AG20443 (cell line): ENCODE results near the gene NIM1K.
"Not testable (repeated sequence)": the region's sequence is repeated elsewhere in the genome, so short reads cannot be mapped to it uniquely, and the experiment has no call there.

Source experiments
- DNase-seq: peaks from one replicate; pipeline ENCODE4 v3.0.0; 2012; ENCODE audit warnings: low spot score, mixed read lengths

The NIM1K gene

GRCh38 chr5:43191740-43192557 is at the start of gene NIM1K:
NIM1K (plus strand) TSS chr5:43192225; CDS start chr5:43245776, 53,551 bp downstream.
- DNase-seq = peak; percentile 68

DNA sequence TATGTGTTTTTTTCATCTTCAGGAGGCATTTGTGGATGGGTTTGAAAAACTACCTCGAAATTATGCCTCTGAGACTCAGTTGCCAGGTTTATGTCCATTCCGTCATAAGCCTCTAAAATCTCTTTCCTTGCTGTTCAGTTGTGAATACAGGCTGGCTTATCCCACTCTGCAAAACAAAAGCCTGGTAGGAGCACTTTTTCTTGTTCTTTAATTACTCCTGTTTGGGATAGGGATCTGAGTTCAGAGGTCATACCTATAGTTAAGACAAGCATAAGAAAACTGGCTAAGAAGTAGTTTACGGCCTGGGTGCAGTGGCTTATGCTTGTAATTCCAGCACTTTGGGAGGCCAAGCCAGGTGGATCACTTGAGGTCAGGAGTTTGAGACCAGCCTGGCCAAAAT is 47.0 kb upstream of the NIM1K start:
- DNase-seq = no peak

DNA sequence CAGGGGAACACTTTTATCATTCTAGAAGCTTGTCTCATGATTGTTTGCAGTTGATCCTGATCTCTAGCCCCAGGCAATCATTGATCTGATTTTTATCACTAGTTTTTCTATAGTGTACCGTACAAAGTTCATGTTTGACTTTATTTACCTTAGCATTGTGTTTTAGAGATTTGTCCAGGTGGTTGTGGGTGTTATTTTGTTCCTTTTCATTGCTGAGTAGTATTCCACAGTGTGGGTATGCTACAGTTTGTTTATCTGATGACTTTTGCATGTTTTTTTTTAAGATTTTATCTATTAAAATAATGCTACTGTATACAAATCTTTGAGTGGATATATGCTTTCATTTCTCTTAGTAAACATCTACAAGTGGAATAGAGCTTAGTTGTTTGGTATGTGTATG is 45.1 kb upstream of the NIM1K start:
- no peak for DNase-seq

DNA sequence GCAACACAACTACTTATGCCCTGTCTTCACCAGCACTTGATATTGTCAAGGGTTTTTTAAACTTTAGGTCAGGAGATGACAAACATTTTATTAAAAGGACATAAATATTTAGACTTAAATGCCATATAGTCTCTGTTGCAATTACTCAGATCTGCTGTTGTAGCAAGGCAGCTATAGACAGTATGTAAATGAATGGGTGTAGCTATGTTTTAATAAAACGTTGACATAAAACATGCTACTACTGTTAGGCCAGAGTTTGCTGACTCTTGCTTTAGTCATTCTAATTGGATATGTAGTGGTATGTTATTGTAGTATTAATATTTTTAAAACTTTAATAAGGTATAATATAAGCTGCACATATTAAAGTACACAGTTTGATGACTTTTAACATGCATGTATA is 43.6 kb upstream of the NIM1K start:
- DNase-seq = no peak

DNA sequence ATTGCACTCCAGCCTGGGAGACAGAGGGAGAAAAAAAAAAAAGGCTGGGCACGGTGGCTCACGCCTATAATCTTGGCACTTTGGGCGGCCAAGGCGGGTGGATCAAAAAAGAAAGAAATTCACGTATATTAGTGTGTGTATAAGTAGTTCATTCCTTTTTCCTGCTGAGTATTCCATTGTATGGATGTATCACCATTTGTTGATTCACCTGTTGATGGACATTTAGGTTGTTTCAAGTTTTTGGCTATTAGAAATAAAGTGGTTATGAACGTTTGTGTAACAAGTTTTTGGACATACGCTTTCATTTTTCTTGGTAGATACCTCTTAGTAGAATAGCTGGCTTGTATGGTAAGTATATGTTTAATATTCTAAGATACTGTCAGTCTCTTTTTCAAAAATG is 42.8 kb upstream of the NIM1K start:
- no peak for DNase-seq

DNA sequence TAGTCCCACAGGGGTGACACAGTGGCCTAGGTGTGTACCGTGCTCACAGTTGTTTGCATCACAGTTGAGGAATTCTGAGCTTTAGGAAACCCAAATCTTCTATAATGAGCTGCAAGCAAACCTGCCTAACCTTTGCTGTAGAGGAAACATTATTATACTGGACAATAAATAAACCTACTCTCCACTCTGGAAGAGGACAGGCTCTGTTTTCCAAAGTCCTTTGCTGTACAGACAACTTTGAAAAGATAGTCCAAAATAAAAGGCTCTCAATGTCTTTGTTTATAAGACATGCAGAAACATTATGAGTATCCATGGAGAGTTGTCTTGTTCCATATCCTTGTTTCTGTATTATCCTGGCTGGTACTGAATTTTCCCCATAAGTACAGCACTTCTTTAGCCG is 42.0 kb upstream of the NIM1K start:
- DNase-seq = no peak

- DNase-seq = no peak
Measured at GRCh38 chr5:43150748-43151147, 41.3 kb upstream of the NIM1K start.

- DNase-seq = peak; percentile 79
Measured at GRCh38 chr5:43152946-43153345, 39.1 kb upstream of the NIM1K start.

GRCh38 chr5:43154469-43154868 is 37.6 kb upstream of the NIM1K start:
- no peak for DNase-seq

DNA sequence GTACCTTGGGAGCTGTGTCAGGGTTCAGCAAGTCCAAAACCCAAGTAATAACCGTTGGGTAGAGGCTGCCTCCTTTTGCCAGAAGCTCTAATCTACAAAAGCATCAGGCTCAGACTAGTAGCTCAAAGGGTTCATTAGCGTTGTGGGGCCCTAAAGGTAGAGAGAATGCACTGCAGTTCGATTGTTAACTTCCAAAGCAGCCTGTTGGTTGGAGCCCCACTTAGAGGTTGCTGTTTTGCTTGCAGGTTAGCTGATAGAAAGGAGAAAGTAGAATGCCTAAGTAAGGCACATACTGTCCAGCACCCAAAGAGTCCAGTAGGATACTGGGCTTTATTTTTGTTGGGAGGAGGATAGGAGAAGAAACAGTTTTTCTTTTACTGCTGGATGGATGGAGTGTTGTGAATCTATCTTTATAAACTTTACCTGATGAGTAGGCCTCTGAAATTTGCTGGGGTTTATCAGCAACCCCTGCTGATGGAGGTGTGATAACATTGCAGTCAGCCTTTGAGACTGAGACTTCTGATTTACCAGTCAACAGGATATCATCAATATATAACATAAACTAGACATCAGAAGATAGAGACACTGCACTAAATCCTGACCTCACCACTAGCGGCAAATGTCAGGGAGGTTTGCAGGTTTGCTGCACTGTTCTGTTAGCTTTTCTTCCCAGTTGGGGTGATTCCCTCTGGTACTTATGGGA is 36.5 kb upstream of the NIM1K start:
- DNase-seq = no peak

GRCh38 chr5:43156388-43156787 is 35.6 kb upstream of the NIM1K start:
- no peak for DNase-seq

DNA sequence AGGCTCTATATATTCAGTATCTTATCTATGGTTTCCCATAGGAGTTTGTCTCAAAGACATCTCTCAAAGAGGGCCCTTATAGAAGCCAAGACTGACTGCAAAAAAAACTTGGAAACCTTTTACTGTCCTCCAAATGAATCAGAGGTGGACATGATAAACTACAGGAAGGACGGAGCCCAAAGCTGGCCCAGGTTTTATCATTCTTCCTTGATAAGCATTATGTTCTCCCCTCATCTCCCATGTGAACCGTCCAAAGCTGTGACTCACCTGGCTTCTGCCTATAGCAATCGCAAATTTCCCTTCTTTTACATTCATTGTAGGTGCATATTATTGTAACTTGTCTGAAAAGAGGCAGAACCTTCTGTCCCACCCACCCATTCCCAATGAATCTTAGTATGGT is 35.0 kb upstream of the NIM1K start:
- DNase-seq = no peak

- no peak for DNase-seq
Measured at GRCh38 chr5:43161244-43161643, 30.8 kb upstream of the NIM1K start.

GRCh38 chr5:43164801-43165200 is 27.2 kb upstream of the NIM1K start:
- not testable (repeated sequence) for DNase-seq

- DNase-seq = no peak
Measured at GRCh38 chr5:43165323-43165722, 26.7 kb upstream of the NIM1K start.

- DNase-seq = no peak
Measured at GRCh38 chr5:43168175-43168574, 23.9 kb upstream of the NIM1K start.

DNA sequence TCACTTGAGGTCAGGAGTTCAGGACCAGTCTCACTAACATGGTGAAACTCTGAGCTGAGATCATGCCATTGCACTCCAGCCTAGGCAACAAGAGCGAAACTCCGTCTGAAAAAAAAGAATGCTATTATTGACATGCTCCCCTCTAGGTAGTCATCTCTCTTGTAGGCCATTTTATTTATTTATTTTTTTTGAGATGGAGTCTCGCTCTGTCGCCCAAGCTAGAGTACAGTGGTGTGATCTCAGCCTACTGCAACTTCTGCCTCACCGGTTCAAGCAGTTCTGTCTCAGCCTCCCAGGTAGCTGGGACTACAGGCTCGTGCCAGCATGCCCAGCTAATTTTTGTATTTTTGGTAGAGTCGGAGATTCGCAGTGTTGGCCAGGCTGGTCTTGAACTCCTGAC is 20.6 kb upstream of the NIM1K start:
- no peak for DNase-seq

GRCh38 chr5:43171926-43172325 is 20.1 kb upstream of the NIM1K start:
- no peak for DNase-seq

DNA sequence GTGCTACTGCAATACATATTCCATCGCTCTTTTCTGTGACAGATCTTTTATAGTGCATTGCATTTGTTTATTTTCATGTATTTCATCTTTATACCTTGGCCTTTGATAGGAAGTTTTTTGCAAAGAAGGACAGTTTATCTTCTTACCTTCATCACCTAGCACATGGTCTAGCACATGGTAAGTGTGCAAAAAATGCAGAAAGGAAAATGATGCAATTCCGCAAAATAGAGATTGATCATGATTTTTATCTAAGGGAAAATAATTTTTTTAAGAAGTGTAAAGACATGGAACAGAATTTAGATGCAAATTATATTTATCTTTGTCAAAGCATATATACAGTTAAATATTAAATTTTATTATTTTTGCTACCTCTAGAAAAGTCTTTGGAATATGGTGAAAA is 19.2 kb upstream of the NIM1K start:
- no peak for DNase-seq

DNA sequence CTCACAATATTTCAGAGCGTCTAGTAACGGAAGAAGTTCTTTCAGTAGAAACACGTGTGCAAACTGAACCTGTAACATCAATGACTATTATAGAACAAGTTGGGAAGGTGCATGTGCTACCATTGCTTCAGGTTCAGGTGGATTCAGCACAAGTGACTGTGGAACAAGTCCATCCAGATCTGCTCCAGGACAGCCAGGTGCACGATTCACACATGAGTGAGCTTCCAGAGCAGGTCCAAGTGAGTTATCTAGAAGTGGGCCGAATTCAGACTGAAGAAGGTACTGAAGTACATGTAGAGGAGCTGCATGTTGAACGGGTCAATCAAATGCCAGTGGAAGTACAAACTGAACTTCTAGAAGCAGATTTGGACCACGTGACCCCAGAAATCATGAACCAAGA is 17.4 kb upstream of the NIM1K start:
- DNase-seq = no peak

GRCh38 chr5:43179836-43180235 is 12.2 kb upstream of the NIM1K start:
- no peak for DNase-seq

- no peak for DNase-seq
Measured at GRCh38 chr5:43182421-43182820, 9.6 kb upstream of the NIM1K start.

GRCh38 chr5:43183101-43183500 is 8.9 kb upstream of the NIM1K start:
- not testable (repeated sequence) for DNase-seq
